Body of pancreas (tissue), 4 donors: ENCODE measurements around the gene MACF1. TPM values are rescaled to one million over a fixed set of nuclear protein-coding genes. Genes with fewer than 3 reads are reported as not detected.

Experiments used
- ATAC-seq: fragments of 150-250 bp; one replicate; pipeline ENCODE4 v1.9.1; 2016
- DNase-seq, 4 donors: peaks; one replicate each; pipeline ENCODE4 v3.0.0-alpha.2; 2019
- H3K27ac ChIP-seq, 4 donors: fragments of 200-600 bp; sonication (generic); 1 replicate in 3 of 4; 2 replicates in 1 of 4; pipeline versions ENCODE4 v1.5.1 to v1.6.1; 2016 to 2019; ENCODE audit warnings: mild to moderate bottlenecking in 1 of 4, mixed read lengths in 1 of 4, moderate library complexity in 1 of 4
- H3K27me3 ChIP-seq, 2 donors: fragments of 200-600 bp; sonication (generic); one replicate each; pipeline ENCODE4 v1.6.0; 2016; ENCODE audit warnings: mild to moderate bottlenecking in 1 of 2
- H3K36me3 ChIP-seq, 2 donors: fragments of 200-600 bp; sonication (generic); replicated peaks in 1 of 2; 2 replicates each; pipeline ENCODE4 v1.5.1; 2016; ENCODE audit warnings: low read depth in 2 of 2; ENCODE audit not compliant: insufficient read depth in 1 of 2
- H3K4me1 ChIP-seq: fragments of 200-600 bp; sonication (generic); one replicate; pipeline ENCODE4 v1.6.0; 2016
- H3K4me3 ChIP-seq, 2 donors: fragments of 200-600 bp; sonication (generic); 1 replicate in 1 of 2; 2 replicates in 1 of 2; pipeline ENCODE4 v1.5.1; 2016 to 2019
- H3K9me3 ChIP-seq, 3 donors: fragments of 200-600 bp; sonication (generic); 1 replicate in 2 of 3; 2 replicates in 1 of 3; pipeline ENCODE4 v1.5.1; 2016
- CTCF ChIP-seq, 7 experiments: fragments of 450-650 bp in 4 of 7; fragments of 200-600 bp in 3 of 7; sonication (generic) in 3 of 7; IDR thresholded peaks; one replicate each; pipeline ENCODE4 v1.5.1; 2016 to 2019; ENCODE audit warnings: antibody characterized with exemption in 7 of 7
- POLR2A ChIP-seq, 3 donors: fragments of 450-650 bp; IDR thresholded peaks; one replicate each; pipeline ENCODE4 v1.6.1; 2016; ENCODE audit warnings: antibody characterized with exemption in 3 of 3, mild to moderate bottlenecking in 2 of 3
- WGBS, 2 donors: methylation state at CpG; one replicate each; pipeline ENCODE4 v1.1.5; 2017; 5-methylcytosine and 5-hydroxymethylcytosine counted together
- intact Hi-C: fragments of 100-400 bp; cut with DNase I; formaldehyde crosslinking; loops from one replicate; pipeline ENCODE4 v1.15.1; 2023
- total RNA-seq, 2 donors: library from RNA; depleted of rRNA; stranded (reverse); fragments of >200 nt; gene quantifications; one replicate each; pipeline ENCODE4 v1.1.0, GENCODE V29; 2016

The MACF1 gene
- total RNA-seq, 2 donors from 2014 or later, result 144 to 190 TPM

- H3K9me3 ChIP-seq, result no peaks in the 10 kb centered on the region
- no peaks in the 10 kb centered on the region for H3K27me3 ChIP-seq
- no peak overlapping the region for H3K4me3 ChIP-seq
- DNase-seq, result no peak
- no peaks in the 10 kb centered on the region for H3K36me3 ChIP-seq
- intact Hi-C loops, result loop anchor here (10.0 kb wide), 1 partner anchor 80 kb away; no protein-coding TSS in a partner anchor
- WGBS, 2 donors, result 86 to 93% methylated on average over 3 of the region's 3 CpGs
- peak overlapping the region in 3 of 4 donors; percentile 11 to 56 (median 43) for H3K27ac ChIP-seq
- ATAC-seq, result no peak
- H3K4me1 ChIP-seq, result peaks cover 29% of the 10 kb centered on the region
- TF ChIP-seq CTCF (IDR thresholded peaks at IDR 0.05), result no peak
- no peak for TF ChIP-seq POLR2A (IDR thresholded peaks at IDR 0.05)
Measured at GRCh38 chr1:39184354-39184818, 20.1 kb upstream of the MACF1 start.

- H3K9me3 ChIP-seq, result no peaks in the 10 kb centered on the region
- DNase-seq (no peak), ATAC-seq (no peak)
- no peaks in the 10 kb centered on the region for H3K27me3 ChIP-seq
- intact Hi-C loops, result loop anchor here (10.0 kb wide), 1 partner anchor 83 kb away; no protein-coding TSS in a partner anchor
- peaks cover 32% of the 10 kb centered on the region for H3K4me1 ChIP-seq
- no peaks in the 10 kb centered on the region for H3K36me3 ChIP-seq
- H3K27ac ChIP-seq, result no peak overlapping the region
- no peak for TF ChIP-seq POLR2A (IDR thresholded peaks at IDR 0.05)
- no peak for TF ChIP-seq CTCF (IDR thresholded peaks at IDR 0.05)
- no peak overlapping the region for H3K4me3 ChIP-seq
- 62 to 73% methylated on average over 3 of the region's 3 CpGs for WGBS, 2 donors
Measured at GRCh38 chr1:39187275-39188046, 17.0 kb upstream of the MACF1 start.

- no peak for ATAC-seq
- Histone ChIP-seq H3K9me3 (no peaks in the 10 kb centered on the region), H3K4me3 (no peak overlapping the region), H3K27ac (no peak overlapping the region), H3K4me1 (peaks cover 28% of the 10 kb centered on the region), H3K27me3 (no peaks in the 10 kb centered on the region), H3K36me3 (no peaks in the 10 kb centered on the region)
- WGBS, 2 donors, result 20 to 23% methylated on average over 1 of the region's 1 CpG
- intact Hi-C loops, result loop anchor here (10.0 kb wide), 1 partner anchor 85 kb away; no protein-coding TSS in a partner anchor
- no peak for DNase-seq
- no peak for TF ChIP-seq CTCF (IDR thresholded peaks at IDR 0.05)
- no peak for TF ChIP-seq POLR2A (IDR thresholded peaks at IDR 0.05)
Measured at GRCh38 chr1:39189592-39190041, 14.9 kb upstream of the MACF1 start.

DNA sequence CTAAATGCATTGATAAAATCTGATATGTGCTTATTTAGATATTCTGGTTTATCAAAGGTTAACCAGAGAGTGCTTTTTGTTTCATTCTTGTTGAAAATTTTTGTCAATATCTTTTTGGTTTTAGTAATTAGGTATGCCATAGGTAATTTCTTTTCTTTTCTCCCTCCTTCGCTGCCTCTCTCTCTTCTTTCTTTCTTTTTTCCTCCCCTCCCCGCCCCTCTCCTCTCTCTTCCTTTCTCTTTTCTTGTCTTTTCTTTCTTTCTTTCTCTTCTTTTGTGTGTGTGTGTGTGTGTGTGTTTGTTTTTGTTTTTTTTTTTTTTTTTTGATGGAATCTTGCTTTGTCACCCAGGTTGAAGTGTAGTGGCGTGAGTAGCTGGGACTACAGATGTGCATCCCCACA lies 14.4 kb upstream of the MACF1 start:
- Histone ChIP-seq H3K36me3 (no peaks in the 10 kb centered on the region), H3K9me3 (no peaks in the 10 kb centered on the region), H3K27ac (no peak overlapping the region), H3K4me1 (peaks cover 28% of the 10 kb centered on the region), H3K27me3 (no peaks in the 10 kb centered on the region), H3K4me3 (no peak overlapping the region)
- intact Hi-C loops, result no loop called here
- WGBS, 2 donors, result 75 to 81% methylated on average over 3 of the region's 3 CpGs
- no peak for TF ChIP-seq POLR2A (IDR thresholded peaks at IDR 0.05)
- TF ChIP-seq CTCF (IDR thresholded peaks at IDR 0.05), result no peak
- no peak for DNase-seq
- ATAC-seq, result no peak
